LNCAP (cell line): ENCODE measurements around the gene HNRNPA1.

Source experiments
- TF ChIP-seq, protein P1 (sequence below): fragments of 450-650 bp; IDR thresholded peaks from 2 replicates; pipeline ENCODE4 v1.5.1; 2017; ENCODE audit warnings: mild to moderate bottlenecking

Gene HNRNPA1

DNA sequence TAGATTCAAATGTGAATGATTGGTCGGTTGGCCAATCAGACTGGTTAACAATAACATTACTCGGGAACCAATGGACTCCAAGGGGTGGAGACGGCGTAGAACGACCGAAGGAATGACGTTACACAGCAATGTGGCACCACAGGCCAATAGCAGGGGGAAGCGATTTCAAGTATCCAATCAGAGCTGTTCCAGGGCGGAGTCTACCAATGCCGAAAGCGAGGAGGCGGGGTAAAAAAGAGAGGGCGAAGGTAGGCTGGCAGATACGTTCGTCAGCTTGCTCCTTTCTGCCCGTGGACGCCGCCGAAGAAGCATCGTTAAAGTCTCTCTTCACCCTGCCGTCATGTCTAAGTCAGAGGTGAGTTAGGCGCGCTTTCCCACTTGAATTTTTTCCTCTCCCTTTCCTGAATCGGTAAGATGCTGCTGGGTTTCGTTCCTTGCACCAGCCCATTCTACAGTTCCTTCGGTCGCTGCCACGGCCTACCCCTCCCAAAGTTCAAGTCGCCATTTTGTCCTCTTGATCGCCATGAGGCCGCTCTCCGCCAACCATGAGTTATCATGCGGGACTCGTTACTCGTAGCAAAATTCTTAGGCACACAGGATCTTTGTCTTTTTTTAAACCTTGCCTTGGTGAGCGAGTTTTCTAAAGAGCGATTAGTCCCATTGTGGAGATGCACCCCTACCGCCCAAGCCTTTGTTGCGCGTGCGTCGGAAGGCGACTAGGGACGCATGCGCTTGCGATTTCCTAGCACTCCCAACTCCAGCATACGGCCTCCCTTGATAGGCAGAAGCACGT is at the start of gene HNRNPA1:
TSS of gene HNRNPA1 (plus strand) at position 259 of the 793 bp plus-strand sequence. CDS start at position 341, 82 bp downstream.
- TF ChIP-seq, protein P1, sequence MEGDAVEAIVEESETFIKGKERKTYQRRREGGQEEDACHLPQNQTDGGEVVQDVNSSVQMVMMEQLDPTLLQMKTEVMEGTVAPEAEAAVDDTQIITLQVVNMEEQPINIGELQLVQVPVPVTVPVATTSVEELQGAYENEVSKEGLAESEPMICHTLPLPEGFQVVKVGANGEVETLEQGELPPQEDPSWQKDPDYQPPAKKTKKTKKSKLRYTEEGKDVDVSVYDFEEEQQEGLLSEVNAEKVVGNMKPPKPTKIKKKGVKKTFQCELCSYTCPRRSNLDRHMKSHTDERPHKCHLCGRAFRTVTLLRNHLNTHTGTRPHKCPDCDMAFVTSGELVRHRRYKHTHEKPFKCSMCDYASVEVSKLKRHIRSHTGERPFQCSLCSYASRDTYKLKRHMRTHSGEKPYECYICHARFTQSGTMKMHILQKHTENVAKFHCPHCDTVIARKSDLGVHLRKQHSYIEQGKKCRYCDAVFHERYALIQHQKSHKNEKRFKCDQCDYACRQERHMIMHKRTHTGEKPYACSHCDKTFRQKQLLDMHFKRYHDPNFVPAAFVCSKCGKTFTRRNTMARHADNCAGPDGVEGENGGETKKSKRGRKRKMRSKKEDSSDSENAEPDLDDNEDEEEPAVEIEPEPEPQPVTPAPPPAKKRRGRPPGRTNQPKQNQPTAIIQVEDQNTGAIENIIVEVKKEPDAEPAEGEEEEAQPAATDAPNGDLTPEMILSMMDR, result no peak

DNA sequence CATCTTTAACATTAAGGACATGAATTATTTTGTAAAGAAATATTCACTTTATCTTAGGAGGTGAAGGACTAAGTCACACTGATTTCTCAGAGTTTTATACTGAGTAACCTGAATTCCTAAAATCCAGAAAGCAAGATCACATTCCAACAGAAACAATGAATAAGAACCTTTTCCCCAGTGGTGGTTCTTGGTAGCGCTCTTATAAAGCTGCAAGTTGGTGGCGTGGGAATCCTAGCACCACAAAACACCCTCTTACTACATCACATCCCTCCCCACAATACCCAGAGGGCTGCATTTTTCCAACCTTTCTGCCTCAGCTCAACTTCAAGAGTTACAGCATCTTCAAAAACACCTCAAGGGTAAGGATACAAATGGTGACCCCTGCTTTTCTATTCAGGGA is 47.7 kb upstream of the HNRNPA1 start:
- TF ChIP-seq, protein P1, result no peak

DNA sequence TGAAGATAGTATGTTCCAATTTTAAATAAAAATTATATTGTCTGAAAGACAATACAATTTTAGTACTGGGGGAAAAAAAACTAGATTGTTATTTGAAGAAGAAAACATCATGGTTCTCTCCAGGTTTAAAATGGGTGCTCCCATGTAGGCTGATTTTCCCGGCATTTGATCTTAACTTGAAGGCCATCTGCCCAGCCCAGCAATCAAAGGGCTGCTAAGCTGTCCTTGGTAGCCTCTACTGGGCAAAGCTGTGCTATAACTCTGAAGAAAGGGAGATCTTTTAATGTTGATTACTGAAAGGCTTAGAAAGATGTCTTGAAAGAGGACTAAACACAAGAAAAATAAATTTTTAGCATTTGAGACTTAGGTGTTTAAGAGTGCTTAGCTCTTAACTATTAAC is 42.0 kb upstream of the HNRNPA1 start:
- TF ChIP-seq, protein P1, result no peak

GRCh38 chr12:54239620-54240019 is 40.9 kb upstream of the HNRNPA1 start:
- TF ChIP-seq, protein P1, result no peak

DNA sequence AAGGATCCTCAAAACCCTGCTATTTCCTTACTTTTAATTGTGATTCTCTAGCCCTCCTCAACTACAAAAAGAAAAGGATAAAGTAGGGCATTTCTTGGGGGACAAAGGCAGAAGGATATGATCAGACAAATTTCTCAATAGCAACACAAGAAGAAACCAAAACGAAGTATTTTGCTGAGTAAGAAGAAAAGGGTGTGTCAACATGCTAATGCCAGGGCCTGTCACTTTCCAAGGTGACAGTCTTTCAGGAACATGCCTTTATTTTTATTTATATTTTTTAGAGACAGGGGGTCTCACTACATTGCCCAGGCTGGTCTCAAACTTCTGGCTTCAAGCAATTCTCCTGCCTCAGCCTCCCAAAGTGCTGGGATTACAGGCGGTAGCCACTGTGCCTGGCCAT is 40.4 kb upstream of the HNRNPA1 start:
- TF ChIP-seq, protein P1, result no peak

DNA sequence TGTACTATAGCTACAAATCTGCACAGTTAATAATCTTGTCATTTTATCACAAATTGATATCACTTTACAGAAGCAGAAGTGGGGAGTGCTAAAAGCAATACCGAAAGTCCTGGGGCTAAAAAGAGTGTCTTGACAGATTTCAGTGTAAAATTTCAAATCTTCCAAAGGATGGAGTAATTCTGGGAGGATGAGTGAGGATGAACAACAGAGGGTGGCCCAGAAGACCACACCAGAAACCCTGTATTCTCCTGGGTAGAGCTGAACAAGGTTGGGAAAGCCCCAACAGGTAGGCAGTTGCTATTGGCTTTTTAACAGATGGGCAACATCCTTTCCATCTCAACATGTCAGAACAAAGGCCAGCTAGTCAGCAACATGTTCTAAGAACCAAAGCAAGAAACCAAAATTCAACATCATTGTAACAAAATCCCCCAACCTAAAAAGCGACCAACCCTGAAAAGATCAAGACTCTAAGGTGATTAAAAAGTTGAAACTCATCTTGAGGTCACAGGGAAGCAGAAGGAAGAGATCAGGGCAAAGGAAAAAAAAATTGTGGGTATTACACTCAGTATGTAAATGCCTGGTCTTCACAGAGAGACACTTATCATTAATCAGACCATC is 39.4 kb upstream of the HNRNPA1 start:
- TF ChIP-seq, protein P1, result no peak

- TF ChIP-seq, protein P1, result no peak
These were observed 34.4 kb upstream of the HNRNPA1 start for GRCh38 chr12:54246011-54246641.
